A673 (cell line): ENCODE results near the gene CARD9. TPM values are rescaled to one million over a fixed set of nuclear protein-coding genes. Genes with fewer than 3 reads are reported as not detected.

ENCODE experiments used
- BruUV-seq: library from RNA; stranded (reverse); fragments of 400-500 nt; replicated peaks from 2 replicates; lab custom pipeline; 2021; lab: Mats Ljungman, UMichigan
- CTCF ChIA-PET: fragments of 300-600 bp; sonication (Branson Sonifier 250); formaldehyde crosslinking; loops from one replicate; lab custom pipeline; 2022; ENCODE audit warnings: antibody characterized with exemption; lab: Charles Lee
- POLR2A ChIA-PET: fragments of 300-600 bp; sonication (Branson Sonifier 250); formaldehyde crosslinking; loops from one replicate; lab custom pipeline; 2022; ENCODE audit warnings: antibody characterized with exemption; ENCODE audit not compliant: low non-redundant PET; lab: Charles Lee
- DNase-seq: peaks from one replicate; pipeline ENCODE4 v3.0.0-alpha.2; 2015; ENCODE audit warnings: low spot score
- H3K27ac ChIP-seq: fragments of 200-600 bp; sonication (generic); 2 replicates; pipeline ENCODE4 v1.5.1; 2016; ENCODE audit warnings: mixed run types, low read depth, mild to moderate bottlenecking, mixed read lengths, antibody characterized with exemption, low read length; ENCODE audit not compliant: poor library complexity, severe bottlenecking
- H3K27me3 ChIP-seq: fragments of 200-600 bp; sonication (generic); replicated peaks from 2 replicates; pipeline ENCODE4 v1.6.1; 2017; ENCODE audit warnings: mixed run types, low read depth, mild to moderate bottlenecking, mixed read lengths, antibody characterized with exemption, low read length; ENCODE audit not compliant: insufficient read depth, poor library complexity
- H3K36me3 ChIP-seq: fragments of 200-600 bp; sonication (generic); 2 replicates; pipeline ENCODE4 v1.6.1; 2016; ENCODE audit warnings: mixed run types, mild to moderate bottlenecking, mixed read lengths, antibody characterized with exemption, low read length; ENCODE audit not compliant: insufficient read depth, poor library complexity, severe bottlenecking
- H3K4me1 ChIP-seq: fragments of 200-600 bp; sonication (generic); 2 replicates; pipeline ENCODE4 v1.6.1; 2017; ENCODE audit warnings: mixed run types, mild to moderate bottlenecking, mixed read lengths, antibody characterized with exemption, low read length; ENCODE audit not compliant: insufficient read depth, poor library complexity, severe bottlenecking
- H3K4me3 ChIP-seq: fragments of 200-600 bp; sonication (generic); 2 replicates; pipeline ENCODE4 v1.5.1; 2016; ENCODE audit warnings: low read depth, mixed run types, mild to moderate bottlenecking, mixed read lengths, low read length; ENCODE audit not compliant: poor library complexity, severe bottlenecking
- H3K9me3 ChIP-seq: fragments of 200-600 bp; sonication (generic); 2 replicates; pipeline ENCODE4 v1.6.1; 2016; ENCODE audit warnings: mixed run types, low read depth, mild to moderate bottlenecking, mixed read lengths, antibody characterized with exemption, low read length; ENCODE audit not compliant: poor library complexity, severe bottlenecking
- CTCF ChIP-seq: fragments of 300-800, 200-600 bp; sonication (generic); conservative IDR thresholded peaks from 2 replicates; pipeline ENCODE4 v1.5.1; 2017; ENCODE audit warnings: low read depth, mild to moderate bottlenecking, antibody characterized with exemption, low read length, moderate library complexity, mixed read lengths
- EZH2 ChIP-seq: fragments of 200-600 bp; sonication (generic); IDR thresholded peaks from 2 replicates; pipeline ENCODE4 v1.6.1; 2017; ENCODE audit warnings: borderline replicate concordance, low read depth, mild to moderate bottlenecking, mixed read lengths, antibody characterized with exemption, low read length; ENCODE audit not compliant: poor library complexity, severe bottlenecking
- intact Hi-C: fragments of 100-400 bp; cut with micrococcal nuclease; formaldehyde crosslinking; loops from one replicate; pipeline ENCODE4 v1.10.0; 2022; ENCODE audit not compliant: unreplicated experiment
- total RNA-seq: library from RNA; stranded (reverse); gene quantifications from 2 replicates; pipeline ENCODE4 v1.2.3, GENCODE V29; 2021

Gene CARD9
- total RNA-seq, 1 experiment from 2014 or later, result 5.4 TPM

- H3K4me1 ChIP-seq, result peaks cover 11% of the 10 kb centered on the region
- H3K9me3 ChIP-seq, result no peaks in the 10 kb centered on the region
- H3K27me3 ChIP-seq, result no peaks in the 10 kb centered on the region
- no peak overlapping the region for H3K4me3 ChIP-seq
- POLR2A ChIA-PET, result no interaction called here
- intact Hi-C loops, result no loop called here
- TF ChIP-seq CTCF, result no peak
- no peaks in the 10 kb centered on the region for H3K36me3 ChIP-seq
- CTCF ChIA-PET, result no interaction called here
- no peak overlapping the region for H3K27ac ChIP-seq
- no peak for DNase-seq
- no TSS peak for BruUV-seq
Observed at GRCh38 chr9:136346927-136347465, 26.5 kb downstream of the CARD9 start.

- Histone ChIP-seq H3K36me3 (no peaks in the 10 kb centered on the region), H3K4me1 (peaks cover 12% of the 10 kb centered on the region), H3K9me3 (no peaks in the 10 kb centered on the region), H3K27me3 (no peaks in the 10 kb centered on the region), H3K27ac (no peak overlapping the region), H3K4me3 (no peak overlapping the region)
- intact Hi-C loops, result no loop called here
- BruUV-seq, result no TSS peak
- TF ChIP-seq CTCF (no peak), EZH2 (no peak)
- no peak for DNase-seq
- ChIA-PET CTCF (no interaction called here), POLR2A (no interaction called here)
Observed at GRCh38 chr9:136346157-136346481, 27.4 kb downstream of the CARD9 start.

- BruUV-seq, result no TSS peak
- Histone ChIP-seq H3K9me3 (no peaks in the 10 kb centered on the region), H3K27me3 (no peaks in the 10 kb centered on the region), H3K27ac (no peak overlapping the region), H3K36me3 (no peaks in the 10 kb centered on the region), H3K4me1 (peaks cover 12% of the 10 kb centered on the region), H3K4me3 (no peak overlapping the region)
- ChIA-PET POLR2A (no interaction called here), CTCF (no interaction called here)
- intact Hi-C loops, result no loop called here
- TF ChIP-seq CTCF, result no peak
- TF ChIP-seq EZH2, result no peak
- no peak for DNase-seq
Observed at GRCh38 chr9:136345281-136346156, 27.9 kb downstream of the CARD9 start.
